Measurements from ENCODE around the gene IPPK.

The IPPK gene

GRCh38 chr9:92614123-92614510 is 55.8 kb downstream of the IPPK start:
- H3K4me3 ChIP-seq (ENCODE audit: low read depth, low read length) = no peak overlapping the region
- ChIA-PET POLR2A (no interaction called here), CTCF (no interaction called here)
- DNase-seq (ENCODE audit: low read depth, low spot score) = no peak
- no peak for TF ChIP-seq CTCF (IDR thresholded peaks at IDR 0.05; ENCODE audit: insufficient read depth, low read length, missing control alignments)

DNA sequence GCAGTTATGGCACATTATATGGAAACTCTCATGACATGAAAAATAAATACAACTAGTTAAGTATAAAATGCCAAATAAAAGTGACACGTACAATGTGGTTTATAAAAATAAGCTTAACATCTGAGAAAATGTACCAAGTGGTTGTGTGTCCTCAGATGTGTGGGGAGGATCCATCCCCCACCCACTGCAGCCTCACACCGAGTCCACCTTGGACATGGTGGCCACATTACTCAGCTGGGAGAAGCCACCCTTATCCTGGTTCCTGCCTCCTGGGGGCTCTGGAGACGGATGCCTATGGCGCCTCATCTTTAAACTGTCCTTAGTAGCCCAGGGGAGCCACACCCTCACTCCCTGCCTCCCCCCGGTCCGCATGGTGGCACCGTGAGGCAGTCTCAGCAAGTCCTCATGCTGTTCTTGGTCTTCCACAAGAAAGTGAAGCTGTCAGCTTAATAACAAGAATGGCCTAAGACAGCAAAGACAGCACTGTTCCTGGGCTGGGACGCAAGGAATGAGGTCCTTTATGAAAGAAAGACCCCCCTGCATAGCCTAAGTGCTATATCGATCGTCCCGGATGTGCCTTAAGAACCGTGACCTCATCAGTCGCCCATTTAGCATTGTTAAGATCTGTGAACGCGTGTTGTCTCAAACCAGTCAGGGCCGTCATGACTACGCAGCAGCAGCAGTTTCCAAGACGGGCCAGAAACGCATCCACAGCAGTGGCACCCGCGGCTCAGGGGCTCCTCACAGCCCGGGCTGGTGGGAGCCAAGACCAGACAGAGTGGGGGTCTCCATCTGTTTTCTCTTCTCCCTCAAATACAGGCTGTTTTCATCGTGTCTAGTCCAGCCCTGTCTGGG is 56.4 kb downstream of the IPPK start:
- no peak for DNase-seq (ENCODE audit: low read depth, low spot score)
- POLR2A ChIA-PET = no interaction called here
- H3K4me3 ChIP-seq (ENCODE audit: low read depth, low read length) = no peak overlapping the region
- TF ChIP-seq CTCF (IDR thresholded peaks at IDR 0.05; ENCODE audit: insufficient read depth, low read length, missing control alignments) = no peak
- CTCF ChIA-PET = no interaction called here

- no peak for TF ChIP-seq CTCF (IDR thresholded peaks at IDR 0.05; ENCODE audit: insufficient read depth, low read length, missing control alignments)
- POLR2A ChIA-PET = no interaction called here
- DNase-seq (ENCODE audit: low read depth, low spot score) = no peak
- CTCF ChIA-PET = no interaction called here
- H3K4me3 ChIP-seq (ENCODE audit: low read depth, low read length) = no peak overlapping the region
These were observed 57.1 kb downstream of the IPPK start for GRCh38 chr9:92612816-92613215.

DNA sequence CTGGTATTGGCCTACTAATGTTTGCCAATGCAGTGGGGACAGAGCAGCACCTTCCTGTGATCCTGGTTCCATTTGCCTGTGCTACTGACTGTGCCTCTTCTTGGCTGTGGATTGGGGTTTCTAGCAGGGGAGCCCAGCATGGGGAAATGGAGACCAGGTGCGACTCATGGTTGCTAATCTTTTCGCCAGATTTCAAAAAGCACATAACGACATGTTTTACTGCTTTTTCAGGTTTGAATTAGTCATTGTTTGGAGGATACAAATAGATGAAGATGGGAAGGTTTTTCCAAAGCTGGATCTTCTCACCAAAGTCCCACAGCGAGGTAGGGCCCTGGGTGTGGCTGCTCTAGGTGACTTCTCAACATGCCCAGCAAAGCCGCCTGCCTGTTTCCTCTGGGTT is 57.6 kb downstream of the IPPK start:
- CTCF ChIA-PET = no interaction called here
- no peak for DNase-seq (ENCODE audit: low read depth, low spot score)
- H3K4me3 ChIP-seq (ENCODE audit: low read depth, low read length) = no peak overlapping the region
- no peak for TF ChIP-seq CTCF (IDR thresholded peaks at IDR 0.05; ENCODE audit: insufficient read depth, low read length, missing control alignments)
- POLR2A ChIA-PET = interaction anchor here (0.5 kb wide), 1 partner anchor 24 kb away, joined by 3 read pairs; no protein-coding TSS in a partner anchor

DNA sequence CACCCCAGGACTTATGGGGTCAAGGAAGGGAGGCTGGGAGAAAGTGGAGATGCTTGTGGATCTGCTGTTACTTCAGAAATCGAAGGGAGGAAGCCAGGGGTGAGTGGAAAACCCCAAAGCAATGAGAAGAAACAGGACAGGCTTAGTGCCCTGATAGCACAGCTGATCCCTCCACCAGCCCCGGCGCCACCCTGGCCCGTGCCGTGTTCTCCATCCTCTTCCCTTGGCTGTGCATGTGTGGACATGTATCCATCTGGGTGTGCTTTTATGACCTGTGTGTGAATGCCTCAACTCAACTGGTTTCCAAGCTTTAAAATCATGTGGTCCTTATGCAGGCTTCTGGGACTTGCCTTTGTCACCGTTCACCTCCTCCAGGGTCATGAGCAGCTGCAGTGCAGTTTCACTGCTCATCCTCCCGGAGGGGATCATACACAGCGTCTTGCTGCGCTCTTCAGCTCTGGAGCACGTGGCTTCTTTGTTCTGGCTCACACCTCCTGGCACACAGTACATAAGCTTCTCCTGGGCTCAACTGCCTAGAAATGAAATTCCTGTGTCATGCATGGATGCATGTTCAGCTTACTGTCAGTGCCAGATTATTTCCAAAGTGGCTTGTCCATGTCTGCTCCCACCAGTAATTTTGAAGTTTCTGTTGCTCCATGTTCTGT is 58.2 kb downstream of the IPPK start:
- DNase-seq (ENCODE audit: low read depth, low spot score) = no peak
- TF ChIP-seq CTCF (IDR thresholded peaks at IDR 0.05; ENCODE audit: insufficient read depth, low read length, missing control alignments) = no peak
- no peak overlapping the region for H3K4me3 ChIP-seq (ENCODE audit: low read depth, low read length)
- ChIA-PET POLR2A (interaction anchor here (0.5 kb wide), 1 partner anchor 25 kb away, joined by 3 read pairs; no protein-coding TSS in a partner anchor), CTCF (no interaction called here)
